GM23338 (cell line): ENCODE measurements around the gene HS6ST3. TPM values are rescaled to one million over a fixed set of nuclear protein-coding genes. Genes with fewer than 3 reads are reported as not detected.

Source experiments
- ATAC-seq: fragments of 200-7000 bp; cut with Tn5 transposase; 3 replicates; pipeline ENCODE4 v1.9.1; 2020
- DNase-seq: peaks from one replicate; pipeline ENCODE4 v3.0.0-alpha.2; 2015; ENCODE audit warnings: low spot score
- H2AFZ ChIP-seq: fragments of 200-600 bp; sonication (generic); 2 replicates; pipeline ENCODE4 v1.8.0; 2016; ENCODE audit warnings: antibody characterized with exemption, mild to moderate bottlenecking, moderate library complexity
- H3F3A ChIP-seq: fragments of 200-600 bp; sonication (generic); replicated peaks from 2 replicates; pipeline ENCODE4 v1.8.0; 2017; ENCODE audit warnings: antibody characterized with exemption, mixed run types, low read depth
- H3K27ac ChIP-seq: fragments of 200-600 bp; sonication (generic); 2 replicates; pipeline ENCODE4 v1.6.1; 2016; ENCODE audit warnings: low read depth
- H3K27me3 ChIP-seq: fragments of 200-600 bp; sonication (generic); 2 replicates; pipeline ENCODE4 v1.8.0; 2016; ENCODE audit warnings: mild to moderate bottlenecking, mixed run types, moderate library complexity; ENCODE audit not compliant: insufficient read depth
- H3K36me3 ChIP-seq: fragments of 200-600 bp; sonication (generic); 2 replicates; pipeline ENCODE4 v1.8.0; 2016; ENCODE audit warnings: mild to moderate bottlenecking; ENCODE audit not compliant: insufficient read depth
- H3K4me1 ChIP-seq: fragments of 200-600 bp; sonication (generic); 2 replicates; pipeline ENCODE4 v1.8.0; 2016; ENCODE audit warnings: mild to moderate bottlenecking, moderate library complexity; ENCODE audit not compliant: insufficient read depth
- H3K4me2 ChIP-seq: fragments of 200-600 bp; sonication (generic); 2 replicates; pipeline ENCODE4 v1.7.1; 2017; ENCODE audit warnings: mixed run types
- H3K4me3 ChIP-seq: fragments of 200-600 bp; sonication (generic); 2 replicates; pipeline ENCODE4 v1.6.1; 2016; ENCODE audit warnings: mixed run types
- H3K79me2 ChIP-seq: fragments of 200-600 bp; sonication (generic); replicated peaks from 2 replicates; pipeline ENCODE4 v1.8.0; 2017; ENCODE audit warnings: mild to moderate bottlenecking; ENCODE audit not compliant: insufficient read depth
- H3K9me2 ChIP-seq: fragments of 200-600 bp; sonication (generic); 2 replicates; pipeline ENCODE4 v1.8.0; 2017; ENCODE audit not compliant: insufficient read depth
- H4K20me1 ChIP-seq: fragments of 200-600 bp; sonication (generic); replicated peaks from 2 replicates; pipeline ENCODE4 v1.8.0; 2017; ENCODE audit warnings: mild to moderate bottlenecking; ENCODE audit not compliant: insufficient read depth
- H3K27ac Mint-ChIP-seq: 2 replicates; pipeline ENCODE4 v1.8.0; 2020; ENCODE audit warnings: inconsistent platforms, mild to moderate bottlenecking, moderate library complexity, mixed read lengths
- H3K27me3 Mint-ChIP-seq: 3 replicates; pipeline ENCODE4 v1.8.0; 2022; ENCODE audit warnings: low read depth, mild to moderate bottlenecking, moderate library complexity, mixed read lengths, inconsistent platforms; ENCODE audit not compliant: insufficient read depth, poor library complexity
- H3K36me3 Mint-ChIP-seq: 3 replicates; pipeline ENCODE4 v1.8.0; 2021; ENCODE audit warnings: low read depth, mild to moderate bottlenecking, inconsistent platforms, moderate library complexity, mixed read lengths
- H3K4me1 Mint-ChIP-seq: 3 replicates; pipeline ENCODE4 v1.8.0; 2020; ENCODE audit warnings: mild to moderate bottlenecking, inconsistent platforms, mixed read lengths
- H3K4me3 Mint-ChIP-seq: 3 replicates; pipeline ENCODE4 v1.8.0; 2021; ENCODE audit warnings: moderate library complexity, mild to moderate bottlenecking, inconsistent platforms, mixed read lengths
- H3K9me3 Mint-ChIP-seq: 3 replicates; pipeline ENCODE4 v1.8.0; 2020; ENCODE audit warnings: moderate library complexity, mild to moderate bottlenecking, inconsistent platforms, mixed read lengths
- CREB1 ChIP-seq: fragments of 250-450 bp; sonication (Bioruptor Pico); IDR thresholded peaks from 2 replicates; pipeline ENCODE4 v1.5.0; 2020; ENCODE audit warnings: low read depth, mild to moderate bottlenecking, moderate library complexity
- CTCF ChIP-seq, 2 experiments: fragments of 200-600 bp in 1 of 2; sonication (generic) in 1 of 2; conservative IDR thresholded peaks; 2 replicates each; pipeline versions ENCODE4 v1.5.1 to v1.6.1; 2016 to 2017; ENCODE audit warnings: antibody characterized with exemption in 2 of 2, low read depth in 2 of 2, mild to moderate bottlenecking in 2 of 2, moderate library complexity in 1 of 2
- ETS1 ChIP-seq: IDR thresholded peaks from 2 replicates; pipeline ENCODE4 v1.6.1; 2016; ENCODE audit warnings: antibody characterized with exemption
- EZH2 ChIP-seq: fragments of 200-600 bp; sonication (generic); IDR thresholded peaks from one replicate; pipeline ENCODE4 v1.8.0; 2017; ENCODE audit warnings: antibody characterized with exemption, mild to moderate bottlenecking, low read depth; ENCODE audit not compliant: unreplicated experiment
- EZH2phosphoT487 ChIP-seq: fragments of 200-600 bp; sonication (generic); IDR thresholded peaks from one replicate; pipeline ENCODE4 v1.8.1; 2018; ENCODE audit warnings: antibody characterized with exemption; ENCODE audit not compliant: unreplicated experiment
- JUNB ChIP-seq: IDR thresholded peaks from one replicate; pipeline ENCODE4 v1.6.1; 2016; ENCODE audit warnings: antibody characterized with exemption; ENCODE audit not compliant: unreplicated experiment
- NANOG ChIP-seq: IDR thresholded peaks from 2 replicates; pipeline ENCODE4 v1.6.1; 2016; ENCODE audit warnings: antibody characterized with exemption, borderline replicate concordance
- REST ChIP-seq: IDR thresholded peaks from one replicate; pipeline ENCODE4 v1.6.1; 2018; ENCODE audit warnings: antibody characterized with exemption; ENCODE audit not compliant: unreplicated experiment
- STAT1 ChIP-seq: IDR thresholded peaks from one replicate; pipeline ENCODE4 v1.6.1; 2016; ENCODE audit warnings: antibody characterized with exemption; ENCODE audit not compliant: unreplicated experiment
- ZNF114 ChIP-seq: fragments of 250-450 bp; sonication (Bioruptor Pico); IDR thresholded peaks from 2 replicates; pipeline ENCODE4 v1.5.0; 2020; ENCODE audit warnings: mild to moderate bottlenecking, moderate library complexity
- polyA plus RNA-seq: library from polyadenylated mRNA; unstranded; fragments of >200 nt; fragmentation: Nextera tagmentation; extraction: Ambion mirVana; gene quantifications from 2 replicates; pipeline ENCODE4 v1.2.1, GENCODE V29; 2016
- total RNA-seq: library from RNA; depleted of rRNA; stranded (reverse); fragments of >200 nt; shearing (Covaris generic); gene quantifications from 2 replicates; pipeline ENCODE4 v1.2.3, GENCODE V29; 2014

Gene HS6ST3
- total and polyA plus RNA-seq, 2 experiments from 2014 or later: 0.52 to 0.80 TPM

GRCh38 chr13:96821971-96822370 is 732.1 kb downstream of the HS6ST3 start (continued):
- no peak for TF ChIP-seq CTCF (conservative IDR thresholded peaks at IDR 0.05; ENCODE audit: low read depth in 2 of 2)
- TF ChIP-seq NANOG: no peak
- TF ChIP-seq CREB1 (CRISPR knock-in tag): no peak
- TF ChIP-seq EZH2: no peak
- no peak for TF ChIP-seq ZNF114 (CRISPR knock-in tag)
- no peak for TF ChIP-seq STAT1
- no peak for TF ChIP-seq ETS1
- no peak for TF ChIP-seq JUNB

- Mint-ChIP-seq H3K9me3 (no peaks in the 10 kb centered on the region), H3K27me3 (peaks cover 2% of the 10 kb centered on the region), H3K4me1 (peaks cover 4% of the 10 kb centered on the region; the same call in 1 of the 3 replicates), H3K27ac (no peak overlapping the region), H3K36me3 (no peaks in the 10 kb centered on the region), H3K4me3 (no peak overlapping the region)
- H3K36me3 ChIP-seq: no peaks in the 10 kb centered on the region
- TF ChIP-seq ZNF114 (CRISPR knock-in tag) (no peak), CTCF (conservative IDR thresholded peaks at IDR 0.05; ENCODE audit: low read depth in 2 of 2) (peak; percentile 60 to 83), CREB1 (CRISPR knock-in tag) (0 out of 2 replicates have a peak, but pooled peaks have one; percentile 8)
- H3K79me2 ChIP-seq: no peaks in the 10 kb centered on the region
- no peaks in the 10 kb centered on the region for H3F3A ChIP-seq
- peaks cover 5% of the 10 kb centered on the region for H3K4me1 ChIP-seq
- no peaks in the 10 kb centered on the region for H4K20me1 ChIP-seq
- H3K9me2 ChIP-seq: no peaks in the 10 kb centered on the region
- no peaks in the 10 kb centered on the region for H3K27me3 ChIP-seq
- no peak overlapping the region for H3K4me2 ChIP-seq
- no peak overlapping the region for H3K4me3 ChIP-seq
- DNase-seq: peak; percentile 70
- H2AFZ ChIP-seq: no peak overlapping the region
- no peak overlapping the region for H3K27ac ChIP-seq
- peak; percentile 98 for ATAC-seq
These were observed 733.0 kb downstream of the HS6ST3 start for GRCh38 chr13:96822895-96823294.

- ATAC-seq: no peak
- no peaks in the 10 kb centered on the region for H3K27me3 ChIP-seq
- no peaks in the 10 kb centered on the region for H3K4me1 ChIP-seq
- H3K36me3 Mint-ChIP-seq: no peaks in the 10 kb centered on the region
- H4K20me1 ChIP-seq: no peaks in the 10 kb centered on the region
- H3K27ac Mint-ChIP-seq: no peak overlapping the region
- H3K4me3 Mint-ChIP-seq: no peak overlapping the region
- no peak overlapping the region for H3K4me2 ChIP-seq
- H3K27ac ChIP-seq: no peak overlapping the region
- peaks cover 2% of the 10 kb centered on the region for H3K27me3 Mint-ChIP-seq
- DNase-seq: no peak
- H3F3A ChIP-seq: no peaks in the 10 kb centered on the region
- no peaks in the 10 kb centered on the region for H3K4me1 Mint-ChIP-seq
- H3K9me2 ChIP-seq: no peaks in the 10 kb centered on the region
- H3K36me3 ChIP-seq: no peaks in the 10 kb centered on the region
- H3K9me3 Mint-ChIP-seq: no peaks in the 10 kb centered on the region
- H2AFZ ChIP-seq: peak overlapping the region; percentile 10; the same call in 1 of the 2 replicates
- no peaks in the 10 kb centered on the region for H3K79me2 ChIP-seq
- H3K4me3 ChIP-seq: no peak overlapping the region
- TF ChIP-seq EZH2 (no peak), REST (no peak), CREB1 (CRISPR knock-in tag) (no peak), NANOG (no peak), EZH2phosphoT487 (no peak), JUNB (no peak)
These were observed 734.2 kb downstream of the HS6ST3 start for GRCh38 chr13:96824140-96824539.
